HG03196 (cell line): ENCODE results near the gene LRP1-AS.

Experiments used
- ATAC-seq: cut with Tn5 transposase; IDR thresholded peaks from one replicate; pipeline ENCODE4 v1.9.1; 2021; ENCODE audit not compliant: unreplicated experiment

The LRP1-AS gene

DNA sequence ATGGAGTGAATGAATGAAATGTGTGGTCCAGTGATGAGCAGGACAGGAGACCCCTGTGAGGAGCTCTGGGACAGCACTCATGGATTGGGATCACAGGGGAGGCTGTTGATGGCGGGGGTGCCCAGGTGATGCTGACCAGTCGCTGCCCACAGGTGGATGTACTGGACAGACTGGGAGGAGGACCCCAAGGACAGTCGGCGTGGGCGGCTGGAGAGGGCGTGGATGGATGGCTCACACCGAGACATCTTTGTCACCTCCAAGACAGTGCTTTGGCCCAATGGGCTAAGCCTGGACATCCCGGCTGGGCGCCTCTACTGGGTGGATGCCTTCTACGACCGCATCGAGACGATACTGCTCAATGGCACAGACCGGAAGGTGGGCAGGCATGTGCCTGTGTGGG is 13.3 kb upstream of the LRP1-AS start:
- ATAC-seq, result no peak

GRCh38 chr12:57160040-57160439 is 12.6 kb upstream of the LRP1-AS start:
- ATAC-seq, result no peak

GRCh38 chr12:57159311-57159710 is 11.9 kb upstream of the LRP1-AS start:
- ATAC-seq, result no peak

DNA sequence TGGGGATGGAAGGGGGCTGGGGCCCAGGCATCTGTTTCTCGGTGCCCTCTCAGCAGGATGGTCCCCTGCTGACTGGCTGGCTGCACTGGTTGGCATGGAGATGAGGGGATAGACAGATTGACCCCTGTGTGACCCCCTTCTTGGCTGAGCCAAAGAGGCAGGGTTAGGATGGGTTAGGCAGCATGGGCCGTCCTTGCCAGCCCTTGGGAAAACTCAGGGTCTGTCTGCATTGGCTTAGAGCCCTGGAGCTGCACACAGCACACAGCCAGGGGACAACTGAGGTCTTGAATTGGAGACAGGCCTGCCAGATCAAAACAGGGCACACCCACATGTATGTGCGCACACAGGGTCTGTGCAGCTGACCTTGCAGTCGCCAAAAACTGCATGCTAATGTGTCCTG is 11.2 kb upstream of the LRP1-AS start:
- ATAC-seq, result no peak

DNA sequence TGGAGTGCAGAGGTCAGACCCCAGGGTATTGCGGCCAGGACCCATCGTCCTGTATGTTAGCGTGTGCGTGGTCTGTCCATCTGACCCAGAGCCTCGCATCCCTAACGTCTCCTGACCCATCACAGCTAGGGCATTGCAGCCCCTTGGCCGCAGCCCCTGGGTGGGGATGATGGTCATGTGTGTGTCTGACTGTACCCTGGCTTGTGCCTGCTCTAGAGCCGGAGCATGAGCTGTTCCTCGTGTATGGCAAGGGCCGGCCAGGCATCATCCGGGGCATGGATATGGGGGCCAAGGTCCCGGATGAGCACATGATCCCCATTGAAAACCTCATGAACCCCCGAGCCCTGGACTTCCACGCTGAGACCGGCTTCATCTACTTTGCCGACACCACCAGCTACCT is 10.8 kb upstream of the LRP1-AS start:
- ATAC-seq, result no peak

DNA sequence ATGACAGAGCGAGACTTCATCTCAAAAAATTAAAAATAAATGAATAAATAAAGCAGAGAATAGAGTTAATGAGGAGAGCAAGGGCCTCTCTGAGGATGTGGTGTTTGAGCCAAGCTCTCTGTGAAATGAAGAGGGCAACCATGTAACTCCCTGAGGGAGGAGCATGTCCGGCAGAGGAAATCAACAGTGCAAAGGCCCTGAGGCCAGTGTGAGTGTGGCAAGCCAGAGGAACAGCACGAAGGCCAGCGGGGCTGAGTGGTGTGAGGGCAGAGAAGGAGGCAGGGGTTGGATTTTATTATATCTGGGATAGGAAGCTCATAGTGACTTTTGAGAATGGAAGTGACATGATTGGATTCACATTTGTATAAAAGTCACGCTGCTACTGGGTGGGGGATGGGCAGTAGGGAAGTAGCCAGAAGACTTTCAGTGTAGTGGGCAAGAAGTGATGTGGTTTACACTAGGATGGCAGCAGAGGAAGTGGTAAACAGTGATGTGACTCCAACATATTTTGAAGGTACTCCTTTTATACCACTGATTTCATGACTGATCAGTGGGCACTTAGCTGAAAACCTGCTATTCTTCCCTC is 10.3 kb upstream of the LRP1-AS start:
- ATAC-seq, result no peak

GRCh38 chr12:57156701-57157403 is 9.4 kb upstream of the LRP1-AS start:
- no peak for ATAC-seq

DNA sequence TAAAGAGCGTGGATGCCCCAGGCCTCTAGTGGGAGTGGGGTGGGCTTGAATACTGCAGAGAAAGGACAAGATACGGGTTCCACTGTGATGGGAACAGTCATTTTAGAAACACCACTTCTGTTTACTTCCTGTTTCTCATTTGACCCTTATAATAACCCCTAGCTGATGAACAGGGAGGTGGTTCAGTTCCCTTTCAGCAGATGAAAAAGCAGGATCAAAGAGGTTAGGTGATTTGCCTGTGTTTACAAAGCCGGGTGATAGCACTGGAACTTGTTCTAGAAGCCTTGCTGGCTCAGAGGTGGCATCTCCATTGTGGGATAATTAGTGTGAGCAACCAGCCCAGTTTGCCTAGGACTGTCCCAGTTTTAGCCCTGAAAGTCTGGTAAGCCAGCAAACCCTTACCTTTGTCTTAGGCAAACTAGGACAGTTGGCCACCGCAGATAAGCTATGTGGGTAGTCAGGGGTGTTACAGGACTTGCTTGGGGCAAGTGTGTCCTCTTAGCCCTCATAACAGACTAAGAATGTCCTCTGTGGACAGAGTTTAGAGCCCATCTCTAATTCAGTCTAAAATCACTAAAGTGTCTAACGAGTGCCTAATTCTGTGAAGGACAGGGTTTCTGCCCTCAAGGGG is 7.5 kb upstream of the LRP1-AS start:
- ATAC-seq, result no peak

- ATAC-seq, result no peak
These were observed 6.7 kb upstream of the LRP1-AS start for GRCh38 chr12:57154076-57154475.

- ATAC-seq, result no peak
These were observed 6.1 kb upstream of the LRP1-AS start for GRCh38 chr12:57153415-57153997.

GRCh38 chr12:57152639-57153038 is 5.2 kb upstream of the LRP1-AS start:
- no peak for ATAC-seq

- no peak for ATAC-seq
These were observed 4.6 kb upstream of the LRP1-AS start for GRCh38 chr12:57151741-57152630.

DNA sequence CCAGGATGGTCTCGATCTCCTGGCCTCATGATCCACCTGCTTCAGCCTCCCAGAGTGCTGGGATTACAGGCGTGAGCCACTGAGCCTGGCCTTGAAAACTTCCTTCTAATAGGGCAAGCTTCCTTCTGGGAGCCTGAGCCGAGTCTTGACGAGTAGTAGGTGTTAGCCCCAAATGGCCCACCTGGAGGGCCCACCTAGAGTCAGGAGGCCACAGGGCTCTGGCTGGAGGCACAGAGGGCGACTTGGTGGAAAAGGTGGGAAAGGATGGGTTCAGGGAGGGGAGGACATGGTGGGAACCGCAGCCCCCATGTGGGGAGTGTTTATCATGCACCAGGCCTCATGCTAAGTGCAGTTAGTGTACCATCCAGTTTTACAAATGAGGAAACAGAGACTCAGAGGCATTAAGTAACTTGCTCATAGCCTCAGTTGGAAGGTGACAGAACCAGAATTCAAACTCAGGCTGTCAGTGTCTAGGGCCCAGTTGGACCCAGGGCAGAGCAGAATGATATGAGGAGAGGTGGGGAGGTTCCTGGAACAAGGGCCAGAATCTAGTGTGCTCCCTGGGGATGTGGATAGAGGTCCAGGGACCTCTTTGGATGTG is 3.1 kb upstream of the LRP1-AS start:
- ATAC-seq, result no peak

- no peak for ATAC-seq
These were observed 2.0 kb upstream of the LRP1-AS start for GRCh38 chr12:57149245-57149900.

DNA sequence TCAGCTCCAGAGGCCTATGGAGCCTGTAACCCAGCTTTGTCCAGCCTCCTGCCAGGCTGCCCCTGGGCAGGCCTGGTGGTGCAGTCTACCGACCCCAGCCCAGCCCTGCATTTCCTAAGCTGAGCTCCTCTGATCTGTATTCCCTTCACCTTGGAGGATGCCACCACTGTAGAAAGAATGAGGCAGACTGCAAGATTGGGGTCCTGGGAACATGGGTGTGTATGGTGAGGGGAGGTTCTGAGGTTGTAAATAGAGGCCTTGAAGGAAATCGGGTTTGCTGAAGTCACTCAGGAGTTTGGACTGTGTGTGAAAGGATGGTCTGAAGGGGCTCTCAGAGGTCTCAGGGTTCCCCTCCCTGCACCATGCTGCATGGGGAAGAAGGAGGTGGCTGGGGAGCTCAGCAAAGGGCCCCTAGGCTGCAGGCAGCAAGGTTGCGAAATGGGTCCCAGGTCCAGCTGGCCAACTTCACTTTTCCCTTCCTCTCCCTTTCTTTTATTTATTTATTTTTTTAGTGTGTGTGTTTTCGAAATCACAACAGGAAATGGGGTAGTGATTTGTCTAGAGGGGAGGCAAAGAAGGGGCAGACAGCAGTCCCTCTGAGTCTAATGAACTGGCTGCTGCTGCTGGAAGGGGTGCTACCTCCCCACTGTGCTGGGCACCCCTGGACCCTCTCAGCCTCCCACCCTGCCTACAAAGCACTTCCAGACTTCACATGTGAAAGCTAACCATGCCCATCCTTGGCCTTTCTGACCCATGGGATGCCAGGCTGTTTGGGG is 1.2 kb upstream of the LRP1-AS start:
- ATAC-seq, result no peak

- no peak for ATAC-seq
These were observed 1.3 kb downstream of the LRP1-AS start for GRCh38 chr12:57146092-57146491.

GRCh38 chr12:57145460-57146059 is 1.9 kb downstream of the LRP1-AS start:
- ATAC-seq, result no peak

DNA sequence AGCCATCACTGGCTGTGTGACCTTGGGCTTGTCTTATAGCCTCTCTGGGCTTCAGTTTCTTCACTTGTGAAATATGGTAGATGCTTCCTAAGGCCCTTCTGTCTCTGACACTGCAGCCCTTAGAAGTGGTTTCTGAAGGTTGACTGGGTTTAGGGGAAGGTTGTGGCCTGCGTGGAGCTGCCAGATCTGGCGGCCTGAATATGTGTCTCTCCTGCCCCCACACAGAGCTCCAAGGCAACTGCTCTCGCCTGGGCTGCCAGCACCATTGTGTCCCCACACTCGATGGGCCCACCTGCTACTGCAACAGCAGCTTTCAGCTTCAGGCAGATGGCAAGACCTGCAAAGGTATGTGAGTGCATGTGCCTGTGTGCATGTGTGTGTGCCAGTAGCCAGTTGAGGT is 4.0 kb downstream of the LRP1-AS start:
- no peak for ATAC-seq

DNA sequence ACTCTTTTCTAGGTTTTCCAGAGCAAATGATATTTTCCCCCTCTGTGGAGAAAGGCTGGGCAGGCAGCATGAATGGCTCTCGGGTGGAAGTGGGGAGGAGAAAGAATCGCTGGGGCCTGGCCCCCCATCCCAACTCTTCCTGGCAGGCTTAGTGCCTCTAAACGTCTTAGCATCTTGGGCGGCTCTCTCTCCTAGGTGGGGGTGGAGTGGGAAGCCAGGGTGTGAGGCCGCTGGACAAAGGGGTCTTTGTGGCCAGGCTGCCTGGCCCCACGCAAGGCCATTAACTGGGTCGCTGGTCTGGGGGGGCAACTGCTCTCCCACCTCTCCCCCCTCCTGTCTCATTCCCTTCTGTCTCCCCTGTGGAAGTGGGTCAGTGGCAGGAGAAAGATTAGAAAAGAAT is 4.7 kb downstream of the LRP1-AS start:
- no peak for ATAC-seq
